ENCODE data around the gene DLG1.

GRCh38 chr3:197278933-197279332 is 19.5 kb downstream of the DLG1 start:
- TF ChIP-seq CTCF (IDR thresholded peaks at IDR 0.05) (no peak), POLR2A (IDR thresholded peaks at IDR 0.05) (no peak), EP300 (IDR thresholded peaks at IDR 0.05; ENCODE audit: low read depth) (no peak), POLR2AphosphoS5 (IDR thresholded peaks at IDR 0.05) (no peak)

Measured in transverse colon (tissue), 4 donors.